ENCODE data around the gene DAGLA. TPM values are rescaled to one million over a fixed set of nuclear protein-coding genes. Genes with fewer than 3 reads are reported as not detected.

DAGLA gene
- total RNA-seq, 1 experiment from 2014 or later = 9.5 TPM

DNA sequence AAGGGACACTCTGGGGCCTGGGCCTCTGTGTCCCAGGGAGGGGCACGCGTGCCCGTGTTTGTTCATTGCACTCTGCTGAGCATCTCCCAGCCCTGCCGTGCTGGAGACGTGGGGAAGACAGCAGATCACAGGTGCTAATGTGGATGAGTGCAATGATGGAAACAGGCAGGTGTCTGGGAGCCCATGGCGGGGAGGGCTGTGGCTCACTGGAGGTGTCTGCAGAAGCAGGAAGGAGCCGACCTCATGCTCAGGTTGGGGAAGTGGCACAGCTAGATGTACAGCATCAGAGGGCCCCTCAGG lies 104.3 kb downstream of the DAGLA start:
- H3K27ac Mint-ChIP-seq (ENCODE audit: unreplicated experiment) = peak overlapping the region; percentile 28
- Histone ChIP-seq H3K4me1 (no peaks in the 10 kb centered on the region), H3K36me3 (ENCODE audit: control insufficient read depth, insufficient read depth, low read length) (peaks cover 5% of the 10 kb centered on the region), H3K9me3 (no peaks in the 10 kb centered on the region), H3K4me3 (ENCODE audit: low read depth, low read length) (no peak overlapping the region), H3K27me3 (replicated peaks; ENCODE audit: control insufficient read depth, insufficient read depth, low read length) (no peaks in the 10 kb centered on the region)
- POLR2A ChIA-PET = interaction anchor here (1.0 kb wide), 1 partner anchor 8 kb away, joined by 3 read pairs; the partner anchor contains the start of gene FEN1
- intact Hi-C loops (cut with micrococcal nuclease; ENCODE audit: unreplicated experiment) = no loop called here
- no peak for DNase-seq
- H3K9me3 Mint-ChIP-seq (ENCODE audit: unreplicated experiment) = no peaks in the 10 kb centered on the region
- CTCF ChIA-PET = interaction anchor here (0.6 to 1.7 kb wide), 2 partner anchors 37 to 58 kb away, joined by 3 to 5 read pairs; no protein-coding TSS in a partner anchor
- H3K4me1 Mint-ChIP-seq (ENCODE audit: low read depth, unreplicated experiment) = peaks cover 8% of the 10 kb centered on the region
- TF ChIP-seq, protein P1, sequence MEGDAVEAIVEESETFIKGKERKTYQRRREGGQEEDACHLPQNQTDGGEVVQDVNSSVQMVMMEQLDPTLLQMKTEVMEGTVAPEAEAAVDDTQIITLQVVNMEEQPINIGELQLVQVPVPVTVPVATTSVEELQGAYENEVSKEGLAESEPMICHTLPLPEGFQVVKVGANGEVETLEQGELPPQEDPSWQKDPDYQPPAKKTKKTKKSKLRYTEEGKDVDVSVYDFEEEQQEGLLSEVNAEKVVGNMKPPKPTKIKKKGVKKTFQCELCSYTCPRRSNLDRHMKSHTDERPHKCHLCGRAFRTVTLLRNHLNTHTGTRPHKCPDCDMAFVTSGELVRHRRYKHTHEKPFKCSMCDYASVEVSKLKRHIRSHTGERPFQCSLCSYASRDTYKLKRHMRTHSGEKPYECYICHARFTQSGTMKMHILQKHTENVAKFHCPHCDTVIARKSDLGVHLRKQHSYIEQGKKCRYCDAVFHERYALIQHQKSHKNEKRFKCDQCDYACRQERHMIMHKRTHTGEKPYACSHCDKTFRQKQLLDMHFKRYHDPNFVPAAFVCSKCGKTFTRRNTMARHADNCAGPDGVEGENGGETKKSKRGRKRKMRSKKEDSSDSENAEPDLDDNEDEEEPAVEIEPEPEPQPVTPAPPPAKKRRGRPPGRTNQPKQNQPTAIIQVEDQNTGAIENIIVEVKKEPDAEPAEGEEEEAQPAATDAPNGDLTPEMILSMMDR (IDR thresholded peaks at IDR 0.05; ENCODE audit: insufficient read depth in 1 of 2, low read depth in 1 of 2, low read length in 1 of 2, severe bottlenecking in 1 of 2, unreplicated experiment in 1 of 2) = no peak
- H3K36me3 Mint-ChIP-seq (ENCODE audit: insufficient read depth, unreplicated experiment) = peaks cover 90% of the 10 kb centered on the region
- BruUV-seq (replicated peaks) = no TSS peak
- H3K4me3 Mint-ChIP-seq (ENCODE audit: unreplicated experiment) = no peak overlapping the region
- H3K27me3 Mint-ChIP-seq (ENCODE audit: insufficient read depth, unreplicated experiment) = no peaks in the 10 kb centered on the region

DNA sequence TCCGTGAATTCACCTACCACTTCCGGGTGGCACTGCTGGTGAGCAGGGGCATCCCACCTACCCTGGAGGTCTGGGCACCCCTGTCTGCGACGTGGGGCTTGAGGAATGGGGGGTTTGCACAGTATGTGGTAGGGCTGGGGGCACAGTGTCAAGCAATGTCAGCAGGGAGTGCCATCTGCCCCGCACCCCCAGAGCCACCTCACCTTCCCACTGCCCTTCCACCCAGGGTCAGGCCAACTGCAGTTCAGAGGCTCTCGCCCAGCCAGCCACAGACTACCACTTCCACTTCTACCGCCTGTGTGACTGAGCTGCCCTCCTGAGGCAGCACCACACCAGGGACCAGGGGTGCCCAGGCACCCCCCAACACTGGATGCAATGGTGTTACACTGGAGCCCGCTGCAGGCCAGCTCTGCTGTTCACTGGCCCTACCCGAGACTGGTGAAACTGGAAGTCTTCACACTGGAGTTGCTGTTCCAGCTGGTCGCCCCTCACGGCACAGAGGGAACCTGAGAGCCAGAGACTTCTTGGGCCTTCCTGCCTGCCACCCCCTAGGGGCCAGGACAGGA lies 105.7 kb downstream of the DAGLA start:
- H3K4me3 Mint-ChIP-seq (ENCODE audit: unreplicated experiment) = no peak overlapping the region
- Histone ChIP-seq H3K4me1 (no peaks in the 10 kb centered on the region), H3K27me3 (replicated peaks; ENCODE audit: control insufficient read depth, insufficient read depth, low read length) (no peaks in the 10 kb centered on the region), H3K9me3 (no peaks in the 10 kb centered on the region), H3K4me3 (ENCODE audit: low read depth, low read length) (no peak overlapping the region), H3K36me3 (ENCODE audit: control insufficient read depth, insufficient read depth, low read length) (peaks cover 11% of the 10 kb centered on the region)
- peaks cover 85% of the 10 kb centered on the region for H3K36me3 Mint-ChIP-seq (ENCODE audit: insufficient read depth, unreplicated experiment)
- intact Hi-C loops (cut with micrococcal nuclease; ENCODE audit: unreplicated experiment) = no loop called here
- no peaks in the 10 kb centered on the region for H3K9me3 Mint-ChIP-seq (ENCODE audit: unreplicated experiment)
- no peak for DNase-seq
- TF ChIP-seq, protein P1 (IDR thresholded peaks at IDR 0.05; ENCODE audit: insufficient read depth in 1 of 2, low read depth in 1 of 2, low read length in 1 of 2, severe bottlenecking in 1 of 2, unreplicated experiment in 1 of 2) = no peak
- H3K27ac Mint-ChIP-seq (ENCODE audit: unreplicated experiment) = no peak overlapping the region
- BruUV-seq (replicated peaks) = no TSS peak
- peaks cover 8% of the 10 kb centered on the region for H3K4me1 Mint-ChIP-seq (ENCODE audit: low read depth, unreplicated experiment)
- H3K27me3 Mint-ChIP-seq (ENCODE audit: insufficient read depth, unreplicated experiment) = no peaks in the 10 kb centered on the region
- ChIA-PET POLR2A (no interaction called here), CTCF (interaction anchor here (0.8 to 3.4 kb wide), 3 partner anchors 11 to 38 kb away, joined by 3 to 78 read pairs (median 28); no protein-coding TSS in a partner anchor)

DNA sequence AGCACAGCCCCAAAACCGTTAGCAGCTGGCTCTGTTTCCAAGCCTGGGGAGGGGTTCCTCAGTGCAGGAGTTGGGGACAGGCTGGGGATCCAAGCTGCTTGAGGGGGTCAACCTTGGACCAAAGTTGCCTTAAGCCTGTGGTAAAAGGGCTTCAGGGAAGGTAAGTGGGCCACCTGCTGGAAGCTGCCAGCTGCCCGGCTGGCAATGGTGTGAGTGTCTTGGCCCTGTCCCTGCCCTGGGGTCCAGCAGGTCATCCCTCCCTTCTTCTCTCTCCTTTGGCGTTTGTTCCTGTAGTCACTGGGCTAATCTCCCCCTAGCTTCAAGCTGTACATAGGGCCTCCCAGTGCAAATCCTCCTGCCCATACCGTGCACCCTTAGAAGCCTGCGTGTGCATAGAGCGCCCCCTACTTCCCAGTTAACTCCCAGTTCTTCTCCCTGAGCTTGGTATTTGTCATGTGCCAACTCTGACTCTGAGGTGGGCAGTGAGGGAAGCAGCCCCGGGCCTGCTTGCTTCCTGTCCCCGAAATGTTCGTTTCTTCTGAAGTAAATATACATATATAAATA lies 107.8 kb downstream of the DAGLA start:
- intact Hi-C loops (cut with micrococcal nuclease; ENCODE audit: unreplicated experiment) = loop anchor here (1.0 kb wide), 1 partner anchor 41 kb away; no protein-coding TSS in a partner anchor
- Histone ChIP-seq H3K36me3 (ENCODE audit: control insufficient read depth, insufficient read depth, low read length) (peaks cover 10% of the 10 kb centered on the region), H3K9me3 (no peaks in the 10 kb centered on the region), H3K4me3 (ENCODE audit: low read depth, low read length) (no peak overlapping the region), H3K4me1 (no peaks in the 10 kb centered on the region), H3K27me3 (replicated peaks; ENCODE audit: control insufficient read depth, insufficient read depth, low read length) (no peaks in the 10 kb centered on the region)
- no peaks in the 10 kb centered on the region for H3K27me3 Mint-ChIP-seq (ENCODE audit: insufficient read depth, unreplicated experiment)
- POLR2A ChIA-PET = interaction anchor here (1.0 to 1.1 kb wide), 2 partner anchors 40 to 121 kb away, joined by 3 read pairs; no protein-coding TSS in a partner anchor
- no peaks in the 10 kb centered on the region for H3K9me3 Mint-ChIP-seq (ENCODE audit: unreplicated experiment)
- no TSS peak for BruUV-seq (replicated peaks)
- H3K36me3 Mint-ChIP-seq (ENCODE audit: insufficient read depth, unreplicated experiment) = peaks cover 87% of the 10 kb centered on the region
- H3K4me1 Mint-ChIP-seq (ENCODE audit: low read depth, unreplicated experiment) = peaks cover 8% of the 10 kb centered on the region
- H3K27ac Mint-ChIP-seq (ENCODE audit: unreplicated experiment) = peak overlapping the region; percentile 13
- CTCF ChIA-PET = interaction anchor here (0.5 to 3.4 kb wide), 17 partner anchors 9 to 311 kb away, joined by 3 to 78 read pairs (median 6); no protein-coding TSS in a partner anchor
- TF ChIP-seq, protein P1 (IDR thresholded peaks at IDR 0.05; ENCODE audit: insufficient read depth in 1 of 2, low read depth in 1 of 2, low read length in 1 of 2, severe bottlenecking in 1 of 2, unreplicated experiment in 1 of 2) = peak; percentile 54 to 93
- H3K4me3 Mint-ChIP-seq (ENCODE audit: unreplicated experiment) = no peak overlapping the region
- DNase-seq = peak; percentile 77 to 78
